Thymus (tissue), 11 donors: ENCODE data around the gene S100A2. TPM values are rescaled to one million over a fixed set of nuclear protein-coding genes. Genes with fewer than 3 reads are reported as not detected.

Experiments used
- DNase-seq, 9 donors: peaks; one replicate each; pipeline ENCODE4 v3.0.0-alpha.2; 2013; ENCODE audit warnings: low spot score in 9 of 9, low read depth in 6 of 9, missing footprints in 1 of 9
- H3K27ac ChIP-seq, 2 donors: one replicate each; pipeline ENCODE4 v1.5.1; 2013; ENCODE audit warnings: control low read depth in 1 of 2, low read depth in 1 of 2, low read length in 1 of 2, mild to moderate bottlenecking in 1 of 2, moderate library complexity in 1 of 2
- H3K27me3 ChIP-seq, 2 donors: one replicate each; pipeline ENCODE4 v1.5.1; 2013; ENCODE audit warnings: low read length in 1 of 2; ENCODE audit not compliant: control insufficient read depth in 2 of 2, insufficient read depth in 1 of 2
- H3K36me3 ChIP-seq, 2 donors: one replicate each; pipeline ENCODE4 v1.5.1; 2013; ENCODE audit warnings: low read length in 1 of 2, mild to moderate bottlenecking in 1 of 2, moderate library complexity in 1 of 2; ENCODE audit not compliant: control insufficient read depth in 2 of 2, insufficient read depth in 2 of 2
- H3K4me1 ChIP-seq, 2 donors: one replicate each; pipeline ENCODE4 v1.5.1; 2013; ENCODE audit warnings: low read length in 2 of 2; ENCODE audit not compliant: control insufficient read depth in 2 of 2, insufficient read depth in 2 of 2
- H3K4me3 ChIP-seq, 2 donors: one replicate each; pipeline ENCODE4 v1.5.1; 2013; ENCODE audit warnings: low read length in 2 of 2, control low read depth in 1 of 2, mild to moderate bottlenecking in 1 of 2
- H3K9me3 ChIP-seq, 2 donors: one replicate each; pipeline ENCODE4 v1.5.1; 2013; ENCODE audit warnings: low read length in 1 of 2, mild to moderate bottlenecking in 1 of 2; ENCODE audit not compliant: control insufficient read depth in 2 of 2, insufficient read depth in 1 of 2
- WGBS: extraction: QIAGEN DNeasy Blood & Tissue Kit; methylation state at CpG from one replicate; pipeline ENCODE4 v1.1.7; 2013; 5-methylcytosine and 5-hydroxymethylcytosine counted together
- polyA plus RNA-seq: library from polyadenylated mRNA; stranded (reverse); fragments of 200-250 nt; gene quantifications from one replicate; pipeline ENCODE4 v1.2.3, GENCODE V29; 2013
- total RNA-seq: library from RNA; stranded (reverse); fragments of 120-200 nt; gene quantifications from one replicate; pipeline ENCODE4 v1.2.4, GENCODE V29; 2013
- donor health status: healthy.

The S100A2 gene
- total and polyA plus RNA-seq, 2 donors, result 9.8 to 93.5 TPM

DNA sequence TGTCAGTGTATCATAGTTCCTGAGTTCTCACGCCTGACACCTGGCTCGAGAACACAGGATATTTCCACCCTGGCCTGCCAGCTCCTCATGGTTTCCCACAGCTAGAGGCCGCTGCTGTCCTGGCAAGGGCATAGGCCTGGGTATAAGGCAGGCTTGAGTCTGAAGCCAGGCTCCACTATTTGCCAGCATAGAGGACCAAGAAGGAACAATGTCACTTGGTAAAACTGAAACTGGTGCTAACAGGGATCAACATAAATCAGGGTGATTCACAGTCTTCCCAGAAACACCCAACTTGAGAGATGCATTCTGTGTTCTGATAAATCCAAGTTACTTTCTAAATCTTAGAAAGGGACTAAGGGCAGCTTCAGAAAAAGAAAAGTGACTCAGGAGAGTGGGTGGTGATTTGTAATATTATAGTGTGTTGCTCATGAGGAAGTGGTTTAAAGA lies 6.9 kb upstream of the S100A2 start:
- 12% methylated on average over 3 of the region's 3 CpGs for WGBS
- H3K4me1 ChIP-seq, result peaks cover 0 to 13% of the 10 kb centered on the region in 2 donors
- no peaks in the 10 kb centered on the region for H3K36me3 ChIP-seq
- no peak overlapping the region for H3K4me3 ChIP-seq
- DNase-seq, result peak in 7 of 9 donors; percentile 30 to 78 (median 52)
- no peaks in the 10 kb centered on the region for H3K9me3 ChIP-seq
- peaks cover 0 to 3% of the 10 kb centered on the region in 2 donors for H3K27me3 ChIP-seq
- H3K27ac ChIP-seq, result no peak overlapping the region

- no peak for DNase-seq
- H3K36me3 ChIP-seq, result no peaks in the 10 kb centered on the region
- no peak overlapping the region for H3K27ac ChIP-seq
- H3K27me3 ChIP-seq, result peaks cover 0 to 2% of the 10 kb centered on the region in 2 donors
- H3K4me1 ChIP-seq, result peaks cover 0 to 15% of the 10 kb centered on the region in 2 donors
- no peak overlapping the region for H3K4me3 ChIP-seq
- H3K9me3 ChIP-seq, result no peaks in the 10 kb centered on the region
- 85% methylated on average over 7 of the region's 7 CpGs for WGBS
Measured at GRCh38 chr1:153571706-153572105, 6.1 kb upstream of the S100A2 start.

- WGBS, result 98% methylated on average over 5 of the region's 5 CpGs
- no peak for DNase-seq
- H3K9me3 ChIP-seq, result no peaks in the 10 kb centered on the region
- no peak overlapping the region for H3K27ac ChIP-seq
- H3K4me1 ChIP-seq, result peaks cover 0 to 24% of the 10 kb centered on the region in 2 donors
- H3K4me3 ChIP-seq, result no peak overlapping the region
- no peaks in the 10 kb centered on the region for H3K36me3 ChIP-seq
- no peaks in the 10 kb centered on the region for H3K27me3 ChIP-seq
Measured at GRCh38 chr1:153570874-153571273, 5.2 kb upstream of the S100A2 start.

- no peak overlapping the region for H3K4me3 ChIP-seq
- H3K27ac ChIP-seq, result no peak overlapping the region
- H3K27me3 ChIP-seq, result no peaks in the 10 kb centered on the region
- DNase-seq, result no peak
- peaks cover 0 to 31% of the 10 kb centered on the region in 2 donors for H3K4me1 ChIP-seq
- 96% methylated on average over 8 of the region's 8 CpGs for WGBS
- no peaks in the 10 kb centered on the region for H3K9me3 ChIP-seq
- H3K36me3 ChIP-seq, result no peaks in the 10 kb centered on the region
Measured at GRCh38 chr1:153569465-153569864, 3.8 kb upstream of the S100A2 start.

DNA sequence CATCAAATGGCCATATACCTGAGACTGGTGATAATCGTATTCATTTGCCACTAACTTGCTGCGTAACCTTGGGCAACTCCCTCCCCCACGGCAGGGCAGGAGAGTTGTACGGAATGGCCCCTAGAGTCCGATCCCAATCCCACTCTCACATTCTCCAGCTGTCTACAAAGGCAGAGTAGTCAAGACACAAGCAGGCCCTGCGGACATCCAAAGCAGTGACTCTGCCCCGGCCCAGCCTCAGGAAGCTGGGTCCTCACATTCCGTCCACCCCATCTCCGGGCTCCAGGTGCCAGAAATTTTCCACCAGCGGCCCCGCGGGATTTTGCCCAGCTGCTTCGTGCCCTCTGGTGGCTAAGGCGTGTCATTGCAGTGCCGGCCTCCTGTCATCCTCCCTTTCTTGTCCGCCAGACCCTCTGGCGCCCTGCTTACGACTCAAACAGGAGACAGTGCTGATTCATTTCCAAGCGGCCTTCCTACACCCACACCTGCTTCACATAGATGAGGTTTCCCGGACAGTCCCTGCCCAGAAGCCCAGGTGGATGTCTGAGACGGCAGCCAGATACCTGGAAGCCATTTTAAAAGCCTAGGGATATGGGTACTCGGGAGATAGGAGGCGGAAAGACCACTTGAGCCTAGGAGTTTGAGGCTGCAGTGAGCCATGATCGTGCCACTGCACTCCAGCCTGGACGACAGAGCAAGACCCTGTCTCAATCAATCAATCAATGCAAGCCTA lies 2.9 kb upstream of the S100A2 start:
- WGBS, result 23% methylated on average over 25 of the region's 25 CpGs
- H3K9me3 ChIP-seq, result no peaks in the 10 kb centered on the region
- peak; percentile 48 to 81 (median 57) for DNase-seq
- no peaks in the 10 kb centered on the region for H3K27me3 ChIP-seq
- H3K4me1 ChIP-seq, result peaks cover 0 to 32% of the 10 kb centered on the region in 2 donors
- H3K36me3 ChIP-seq, result no peaks in the 10 kb centered on the region
- no peak overlapping the region for H3K27ac ChIP-seq
- H3K4me3 ChIP-seq, result no peak overlapping the region

- 95% methylated on average over 22 of the region's 22 CpGs for WGBS
- H3K27ac ChIP-seq, result no peak overlapping the region
- no peaks in the 10 kb centered on the region for H3K27me3 ChIP-seq
- no peaks in the 10 kb centered on the region for H3K36me3 ChIP-seq
- no peaks in the 10 kb centered on the region for H3K9me3 ChIP-seq
- H3K4me1 ChIP-seq, result peaks cover 0 to 33% of the 10 kb centered on the region in 2 donors
- no peak overlapping the region for H3K4me3 ChIP-seq
- DNase-seq, result no peak
Measured at GRCh38 chr1:153567621-153568366, 2.1 kb upstream of the S100A2 start.

DNA sequence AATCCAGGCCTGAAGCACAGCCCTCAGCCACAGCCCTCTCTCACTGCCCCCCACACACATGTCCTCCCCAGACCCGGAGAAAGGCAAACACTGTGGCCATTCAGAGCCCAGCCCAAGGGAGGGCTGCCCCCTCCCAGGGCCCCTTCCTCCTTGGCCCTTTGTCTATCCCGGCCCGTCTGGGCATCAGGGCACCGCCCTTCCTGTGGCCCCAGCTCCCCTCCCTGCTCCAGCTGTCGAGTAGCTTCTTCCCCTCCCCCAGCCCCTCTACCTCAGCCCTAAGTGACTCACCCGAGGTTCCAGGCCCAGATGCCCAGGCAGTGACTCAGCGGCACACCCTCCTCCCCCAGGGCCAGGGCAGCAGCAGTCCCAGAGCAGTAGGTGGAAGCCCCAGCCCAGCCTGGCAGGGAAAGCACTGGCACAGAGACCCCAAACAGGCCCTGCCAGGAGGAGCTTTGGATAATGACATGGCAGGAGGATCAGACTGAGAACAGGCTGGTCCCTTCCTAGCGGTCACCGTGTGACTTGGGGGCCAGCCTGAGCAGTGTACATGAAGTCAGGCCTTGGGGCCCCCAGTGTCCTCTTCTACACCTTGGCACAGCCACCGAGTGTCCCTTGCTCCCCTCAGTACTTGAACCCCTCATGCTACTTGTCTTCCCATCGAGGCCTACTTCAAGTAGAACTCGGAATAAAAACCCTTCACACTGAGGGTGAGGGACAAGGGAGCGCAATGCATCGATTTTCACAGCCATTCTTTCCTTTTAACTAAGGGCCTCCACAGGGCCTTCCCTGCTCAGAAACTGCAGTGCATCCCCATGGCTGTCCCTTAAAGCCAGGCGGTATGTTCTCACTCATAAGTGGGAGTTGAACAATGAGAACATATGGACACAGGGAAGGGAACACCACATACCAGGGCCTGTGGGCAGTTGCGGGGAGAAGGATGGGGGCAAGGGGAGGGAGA lies 1.0 kb upstream of the S100A2 start:
- Histone ChIP-seq H3K9me3 (no peaks in the 10 kb centered on the region), H3K27ac (peak overlapping the region; percentile 57 to 88), H3K27me3 (no peaks in the 10 kb centered on the region), H3K4me1 (peaks cover 0 to 33% of the 10 kb centered on the region in 2 donors), H3K36me3 (no peaks in the 10 kb centered on the region), H3K4me3 (no peak overlapping the region)
- DNase-seq, result peak in 4 of 9 donors; percentile 33 to 56 (median 42)
- 62% methylated on average over 16 of the region's 16 CpGs for WGBS

DNA sequence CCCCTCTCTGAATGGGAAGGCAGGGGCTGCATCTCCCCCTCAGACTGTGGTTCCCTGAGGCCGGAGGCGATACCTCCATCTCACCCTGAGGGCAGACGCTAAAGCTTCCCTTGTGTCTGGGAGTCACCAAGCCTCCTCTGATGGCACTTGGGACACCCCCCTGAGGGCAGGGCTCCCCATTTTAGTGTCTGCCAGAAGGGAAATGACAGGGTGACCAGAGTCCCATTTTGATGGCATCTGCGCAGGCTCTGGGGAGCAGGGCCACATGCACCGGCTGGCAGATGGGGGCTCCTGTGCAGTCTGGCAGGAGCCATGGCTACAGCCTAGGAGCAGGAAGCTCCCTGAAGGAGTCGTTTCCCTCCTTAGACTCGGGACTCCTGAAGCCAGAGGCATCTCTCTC lies 1.7 kb downstream of the S100A2 start:
- H3K4me1 ChIP-seq, result peaks cover 0 to 33% of the 10 kb centered on the region in 2 donors

More for the DNA sequence above, 1.7 kb downstream of the S100A2 start:
- no peaks in the 10 kb centered on the region for H3K36me3 ChIP-seq
- no peak for DNase-seq
- no peak overlapping the region for H3K27ac ChIP-seq
- no peaks in the 10 kb centered on the region for H3K27me3 ChIP-seq
- H3K4me3 ChIP-seq, result no peak overlapping the region
- no peaks in the 10 kb centered on the region for H3K9me3 ChIP-seq
- 97% methylated on average over 7 of the region's 7 CpGs for WGBS
